H9 (cell line): ENCODE measurements around the gene ATP6V1G2. TPM values are rescaled to one million over a fixed set of nuclear protein-coding genes. Genes with fewer than 3 reads are reported as not detected.

Source experiments
- DNase-seq: peaks from one replicate; pipeline ENCODE4 v3.0.0-alpha.2; 2017
- H2AFZ ChIP-seq: one replicate; pipeline ENCODE4 v1.6.1; 2013; ENCODE audit warnings: mild to moderate bottlenecking, low read length, control low read depth, moderate library complexity
- H2AK5ac ChIP-seq: 2 replicates; pipeline ENCODE4 v1.6.1; 2013; ENCODE audit warnings: low read length, control low read depth, mixed read lengths; ENCODE audit not compliant: insufficient read length
- H2BK120ac ChIP-seq: one replicate; pipeline ENCODE4 v1.6.1; 2013; ENCODE audit warnings: low read depth, mild to moderate bottlenecking, low read length, control low read depth, inconsistent platforms; ENCODE audit not compliant: poor library complexity, severe bottlenecking
- H2BK12ac ChIP-seq: 2 replicates; pipeline ENCODE4 v1.6.1; 2013; ENCODE audit warnings: low read length, control low read depth, mixed read lengths, low read depth; ENCODE audit not compliant: insufficient read length
- H2BK15ac ChIP-seq: 2 replicates; pipeline ENCODE4 v1.6.1; 2013; ENCODE audit warnings: low read depth, low read length, control low read depth
- H2BK20ac ChIP-seq: one replicate; pipeline ENCODE4 v1.6.1; 2013; ENCODE audit warnings: low read depth, mild to moderate bottlenecking, low read length, control low read depth, inconsistent platforms; ENCODE audit not compliant: poor library complexity, severe bottlenecking
- H2BK5ac ChIP-seq: 2 replicates; pipeline ENCODE4 v1.6.1; 2013; ENCODE audit warnings: low read length, control low read depth, mixed read lengths; ENCODE audit not compliant: insufficient read length
- H3K14ac ChIP-seq: 2 replicates; pipeline ENCODE4 v1.6.1; 2013; ENCODE audit warnings: low read length, control low read depth; ENCODE audit not compliant: insufficient read depth
- H3K18ac ChIP-seq: 2 replicates; pipeline ENCODE4 v1.6.1; 2013; ENCODE audit warnings: low read depth, mild to moderate bottlenecking, mixed read lengths, low read length, control low read depth; ENCODE audit not compliant: insufficient read length
- H3K23ac ChIP-seq: 2 replicates; pipeline ENCODE4 v1.6.1; 2013; ENCODE audit warnings: low read length, control low read depth, mixed read lengths, low read depth; ENCODE audit not compliant: insufficient read length
- H3K23me2 ChIP-seq: 2 replicates; pipeline ENCODE4 v1.6.1; 2013; ENCODE audit warnings: low read depth, mild to moderate bottlenecking, mixed read lengths, low read length, control low read depth; ENCODE audit not compliant: insufficient read length, poor library complexity, severe bottlenecking
- H3K27ac ChIP-seq: 2 replicates; pipeline ENCODE4 v1.5.1; 2013; ENCODE audit warnings: low read length, control low read depth, mixed read lengths, low read depth; ENCODE audit not compliant: insufficient read length
- H3K27me3 ChIP-seq: 2 replicates; pipeline ENCODE4 v1.6.1; 2013; ENCODE audit warnings: low read length, control low read depth, inconsistent platforms; ENCODE audit not compliant: insufficient read depth
- H3K4ac ChIP-seq: 2 replicates; pipeline ENCODE4 v1.6.1; 2013; ENCODE audit warnings: low read depth, mild to moderate bottlenecking, control low read depth, inconsistent platforms, low read length, moderate library complexity
- H3K4me1 ChIP-seq: 2 replicates; pipeline ENCODE4 v1.6.1; 2013; ENCODE audit warnings: low read length, control low read depth, inconsistent platforms; ENCODE audit not compliant: insufficient read depth
- H3K4me2 ChIP-seq: 2 replicates; pipeline ENCODE4 v1.6.1; 2013; ENCODE audit warnings: low read length, control low read depth, mixed read lengths; ENCODE audit not compliant: insufficient read length, insufficient read depth
- H3K56ac ChIP-seq: 2 replicates; pipeline ENCODE4 v1.6.1; 2013; ENCODE audit warnings: low read depth, mild to moderate bottlenecking, mixed read lengths, low read length, control low read depth; ENCODE audit not compliant: insufficient read length
- H3K79me1 ChIP-seq: 2 replicates; pipeline ENCODE4 v1.6.1; 2013; ENCODE audit warnings: low read depth, mild to moderate bottlenecking, moderate library complexity, low read length, control low read depth, inconsistent platforms; ENCODE audit not compliant: insufficient read depth, poor library complexity, severe bottlenecking
- H3K79me2 ChIP-seq: 2 replicates; pipeline ENCODE4 v1.6.1; 2013; ENCODE audit warnings: low read length, control low read depth, inconsistent platforms; ENCODE audit not compliant: insufficient read depth
- H3K9ac ChIP-seq: 2 replicates; pipeline ENCODE4 v1.6.1; 2013; ENCODE audit warnings: low read length, control low read depth, mixed read lengths; ENCODE audit not compliant: insufficient read length; ENCODE audit errors: extremely low read depth
- H3K9me3 ChIP-seq: one replicate; pipeline ENCODE4 v1.6.1; 2013; ENCODE audit warnings: low read depth, low read length, inconsistent platforms; ENCODE audit not compliant: control insufficient read depth
- H3T11ph ChIP-seq: one replicate; pipeline ENCODE4 v1.6.1; 2013; ENCODE audit warnings: mild to moderate bottlenecking, low read length, control low read depth, inconsistent platforms
- H4K20me1 ChIP-seq: one replicate; pipeline ENCODE4 v1.6.1; 2013; ENCODE audit not compliant: control insufficient read depth, insufficient read length, insufficient read depth
- H4K5ac ChIP-seq: 2 replicates; pipeline ENCODE4 v1.6.1; 2013; ENCODE audit warnings: low read depth, mild to moderate bottlenecking, mixed read lengths, low read length, control low read depth; ENCODE audit not compliant: insufficient read length
- H4K8ac ChIP-seq: replicated peaks from 2 replicates; pipeline ENCODE4 v1.6.1; 2013; ENCODE audit warnings: low read length, control low read depth, mixed read lengths, low read depth; ENCODE audit not compliant: insufficient read length
- H4K91ac ChIP-seq: 2 replicates; pipeline ENCODE4 v1.6.1; 2013; ENCODE audit warnings: low read depth, mild to moderate bottlenecking, moderate library complexity, mixed read lengths, low read length, control low read depth; ENCODE audit not compliant: insufficient read length
- H3K27ac Mint-ChIP-seq, 3 experiments: 2 replicates in 2 of 3; 3 replicates in 1 of 3; pipeline ENCODE4 v1.8.0; 2020 to 2021; ENCODE audit warnings: mixed read lengths in 3 of 3, mild to moderate bottlenecking in 1 of 3, moderate library complexity in 1 of 3
- H3K27me3 Mint-ChIP-seq: 2 replicates; pipeline ENCODE4 v1.8.0; 2021; ENCODE audit warnings: low read depth, mild to moderate bottlenecking, moderate library complexity, mixed read lengths
- H3K36me3 Mint-ChIP-seq, 3 experiments: 2 replicates in 2 of 3; 3 replicates in 1 of 3; pipeline ENCODE4 v1.8.0; 2020 to 2021; ENCODE audit warnings: low read depth in 3 of 3, mixed read lengths in 3 of 3; ENCODE audit not compliant: insufficient read depth in 1 of 3
- H3K4me1 Mint-ChIP-seq, 2 experiments: 2 replicates each; pipeline ENCODE4 v1.8.0; 2020; ENCODE audit warnings: mixed read lengths in 2 of 2
- H3K4me3 Mint-ChIP-seq, 2 experiments: 2 replicates in 1 of 2; 3 replicates in 1 of 2; pipeline ENCODE4 v1.8.0; 2020 to 2021; ENCODE audit warnings: mild to moderate bottlenecking in 2 of 2, mixed read lengths in 2 of 2, moderate library complexity in 1 of 2
- H3K9me3 Mint-ChIP-seq, 2 experiments: 2 replicates in 1 of 2; 3 replicates in 1 of 2; pipeline ENCODE4 v1.8.0; 2020; ENCODE audit warnings: mild to moderate bottlenecking in 2 of 2, mixed read lengths in 2 of 2, moderate library complexity in 1 of 2
- CTCF ChIP-seq: fragments of 200-600 bp; sonication (generic); conservative IDR thresholded peaks from 3 replicates; pipeline ENCODE4 v1.8.0; 2021; ENCODE audit warnings: antibody characterized with exemption, mild to moderate bottlenecking
- WGBS: extraction: QIAGEN DNeasy Blood & Tissue Kit; methylation state at CpG from one replicate; pipeline ENCODE4 v1.1.7; 2013; ENCODE audit warnings: missing lambda C conversion rate, low lambda C conversion rate, mixed read lengths; ENCODE audit not compliant: insufficient read length; ENCODE audit errors: extremely low coverage; 5-methylcytosine and 5-hydroxymethylcytosine counted together
- total RNA-seq: library from RNA; stranded (reverse); gene quantifications from 2 replicates; pipeline ENCODE4 v1.2.1, GENCODE V29; 2021

ATP6V1G2 gene
- total RNA-seq, 1 experiment from 2014 or later = 3.8 TPM

- Histone ChIP-seq H3K56ac (no peak overlapping the region), H3K4me2 (no peak overlapping the region), H2AFZ (no peak overlapping the region), H3K9ac (no peak overlapping the region), H4K20me1 (no peaks in the 10 kb centered on the region), H2BK20ac (no peak overlapping the region), H3K27ac (no peak overlapping the region), H3K79me2 (no peaks in the 10 kb centered on the region), H2BK15ac (no peak overlapping the region), H2AK5ac (no peak overlapping the region), H3K4me1 (no peaks in the 10 kb centered on the region; the same call in 1 of the 2 replicates), H3K18ac (no peak overlapping the region), H3K27me3 (no peaks in the 10 kb centered on the region), H3K79me1 (no peaks in the 10 kb centered on the region), H3T11ph (no peak overlapping the region), H4K8ac (no peak overlapping the region), H4K91ac (no peak overlapping the region), H3K9me3 (no peaks in the 10 kb centered on the region), H2BK12ac (no peak overlapping the region), H2BK5ac (no peak overlapping the region), H2BK120ac (no peak overlapping the region), H3K14ac (no peak overlapping the region), H3K23ac (no peak overlapping the region), H4K5ac (no peak overlapping the region), H3K23me2 (peaks cover 2% of the 10 kb centered on the region), H3K4ac (no peak overlapping the region)
- Mint-ChIP-seq H3K4me1 (peaks cover 11 to 25% of the 10 kb centered on the region in 2 experiments), H3K4me3 (no peak overlapping the region), H3K27me3 (peaks cover 10% of the 10 kb centered on the region), H3K36me3 (no peaks in the 10 kb centered on the region), H3K9me3 (no peaks in the 10 kb centered on the region; a peak in 1 of 5 replicates), H3K27ac (peak overlapping the region; percentile 3 to 65 (median 50); a peak in 2 of 7 replicates)
- no peak for DNase-seq
- no CpG with 5 or more reads among the region's 12 CpGs for WGBS
- no peak for TF ChIP-seq CTCF
These were observed 41.7 kb upstream of the ATP6V1G2 start for GRCh38 chr6:31587791-31588777.
